ENCODE measurements around the gene USB1. TPM values are rescaled to one million over a fixed set of nuclear protein-coding genes. Genes with fewer than 3 reads are reported as not detected.

USB1 gene
- total RNA-seq, 3 donors from 2014 or later, result 14.5 to 37.0 (median 26.4) TPM

- TF ChIP-seq POLR2A (IDR thresholded peaks at IDR 0.05) (no peak), CTCF (IDR thresholded peaks at IDR 0.05) (no peak), POLR2AphosphoS5 (IDR thresholded peaks at IDR 0.05) (no peak)
- intact Hi-C loops (cut with DNase I; ENCODE audit: low total_unique reads), result no loop called here
- no peak overlapping the region for H3K4me3 ChIP-seq
- no peak overlapping the region for H3K27ac ChIP-seq
- no peaks in the 10 kb centered on the region for H3K36me3 ChIP-seq
- no peaks in the 10 kb centered on the region for H3K4me1 ChIP-seq
- H3K9me3 ChIP-seq, result no peaks in the 10 kb centered on the region
- DNase-seq (ENCODE audit: low spot score in 2 of 2), result no peak
- no peaks in the 10 kb centered on the region for H3K27me3 ChIP-seq
Measured at GRCh38 chr16:58039829-58040495, 38.8 kb downstream of the USB1 start.

DNA sequence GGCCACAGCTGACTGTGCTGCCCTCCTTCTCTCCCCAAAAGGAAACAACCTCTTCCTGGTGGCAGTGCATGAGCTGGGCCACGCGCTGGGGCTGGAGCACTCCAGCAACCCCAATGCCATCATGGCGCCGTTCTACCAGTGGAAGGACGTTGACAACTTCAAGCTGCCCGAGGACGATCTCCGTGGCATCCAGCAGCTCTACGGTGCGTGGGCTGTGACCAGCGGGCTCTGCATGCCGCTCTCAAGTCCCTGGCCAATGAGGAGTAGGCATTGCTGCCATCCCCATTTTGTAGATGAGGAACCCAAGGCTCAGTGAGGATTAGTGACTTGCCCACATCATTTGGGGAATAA is 39.3 kb downstream of the USB1 start:
- TF ChIP-seq CTCF (IDR thresholded peaks at IDR 0.05) (no peak), POLR2A (IDR thresholded peaks at IDR 0.05) (no peak), POLR2AphosphoS5 (IDR thresholded peaks at IDR 0.05) (no peak)
- Histone ChIP-seq H3K27me3 (no peaks in the 10 kb centered on the region), H3K27ac (no peak overlapping the region), H3K36me3 (no peaks in the 10 kb centered on the region), H3K9me3 (no peaks in the 10 kb centered on the region), H3K4me1 (no peaks in the 10 kb centered on the region), H3K4me3 (no peak overlapping the region)
- intact Hi-C loops (cut with DNase I; ENCODE audit: low total_unique reads), result no loop called here
- DNase-seq (ENCODE audit: low spot score in 2 of 2), result no peak

GRCh38 chr16:58040945-58041627 is 39.9 kb downstream of the USB1 start:
- no peak for TF ChIP-seq POLR2A (IDR thresholded peaks at IDR 0.05)
- no peak for TF ChIP-seq CTCF (IDR thresholded peaks at IDR 0.05)
- no peak for TF ChIP-seq POLR2AphosphoS5 (IDR thresholded peaks at IDR 0.05)

DNA sequence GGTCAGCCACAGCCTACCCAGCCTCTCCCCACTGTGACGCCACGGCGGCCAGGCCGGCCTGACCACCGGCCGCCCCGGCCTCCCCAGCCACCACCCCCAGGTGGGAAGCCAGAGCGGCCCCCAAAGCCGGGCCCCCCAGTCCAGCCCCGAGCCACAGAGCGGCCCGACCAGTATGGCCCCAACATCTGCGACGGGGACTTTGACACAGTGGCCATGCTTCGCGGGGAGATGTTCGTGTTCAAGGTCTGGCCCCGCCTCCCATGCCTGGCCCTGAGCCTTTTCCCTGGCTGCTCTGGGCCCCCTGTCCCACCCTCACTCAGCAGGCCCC is 40.4 kb downstream of the USB1 start:
- intact Hi-C loops (cut with DNase I; ENCODE audit: low total_unique reads), result no loop called here

More at GRCh38 chr16:58040945-58041627, 39.9 kb downstream of the USB1 start:
- H3K4me1 ChIP-seq, result no peaks in the 10 kb centered on the region
- no peaks in the 10 kb centered on the region for H3K36me3 ChIP-seq
- intact Hi-C loops (cut with DNase I; ENCODE audit: low total_unique reads), result no loop called here
- no peak for DNase-seq (ENCODE audit: low spot score in 2 of 2)
- no peak overlapping the region for H3K27ac ChIP-seq
- H3K27me3 ChIP-seq, result no peaks in the 10 kb centered on the region
- H3K4me3 ChIP-seq, result no peak overlapping the region
- H3K9me3 ChIP-seq, result no peaks in the 10 kb centered on the region

More for the DNA sequence above, 40.4 kb downstream of the USB1 start:
- no peak for DNase-seq (ENCODE audit: low spot score in 2 of 2)
- H3K9me3 ChIP-seq, result no peaks in the 10 kb centered on the region
- no peaks in the 10 kb centered on the region for H3K4me1 ChIP-seq
- H3K27me3 ChIP-seq, result no peaks in the 10 kb centered on the region
- TF ChIP-seq CTCF (IDR thresholded peaks at IDR 0.05) (no peak), POLR2A (IDR thresholded peaks at IDR 0.05) (no peak), POLR2AphosphoS5 (IDR thresholded peaks at IDR 0.05) (no peak)
- no peak overlapping the region for H3K4me3 ChIP-seq
- H3K36me3 ChIP-seq, result no peaks in the 10 kb centered on the region
- no peak overlapping the region for H3K27ac ChIP-seq

Data from breast epithelium (tissue), 4 donors.